ENCODE results near the gene SH3RF2.

The SH3RF2 gene

DNA sequence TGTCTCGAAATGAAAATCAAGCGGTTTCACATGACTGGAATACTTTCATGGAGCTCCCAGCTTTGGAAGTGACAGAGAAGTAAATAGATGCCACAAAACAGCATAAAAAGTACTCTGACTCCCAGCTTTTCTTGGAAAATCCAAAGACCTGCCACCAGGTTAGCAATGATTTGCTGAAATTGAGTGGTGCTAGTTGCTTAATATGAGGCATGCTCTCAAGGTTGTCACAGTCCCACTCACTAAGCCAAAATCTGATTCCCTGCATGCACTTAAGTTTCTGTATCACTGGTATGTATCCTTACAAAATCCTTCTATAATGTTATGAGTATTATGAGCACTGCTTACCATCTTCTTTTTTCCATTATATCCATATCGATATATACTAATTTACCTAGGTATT, 13.0 kb upstream of the SH3RF2 start:
- DNase-seq, result no peak

DNA sequence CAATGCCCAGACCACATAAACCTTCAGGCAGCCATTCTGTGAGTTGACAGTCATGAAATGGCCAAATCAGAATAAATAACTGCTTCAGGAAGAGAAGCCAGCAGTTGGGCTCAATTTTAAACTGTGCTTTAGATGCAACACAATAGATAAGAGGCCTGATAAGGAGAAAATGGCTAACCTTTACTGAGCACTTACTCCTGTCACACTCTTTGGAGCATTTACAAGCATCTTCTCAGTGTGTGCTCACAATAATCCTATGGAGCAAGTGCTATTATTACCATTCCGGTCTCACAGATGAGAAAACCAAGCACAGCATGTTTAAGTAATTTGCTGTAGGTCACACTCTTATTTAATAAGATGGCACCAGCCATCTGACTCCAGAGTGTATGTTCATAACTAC, 11.5 kb upstream of the SH3RF2 start:
- DNase-seq, result no peak

DNA sequence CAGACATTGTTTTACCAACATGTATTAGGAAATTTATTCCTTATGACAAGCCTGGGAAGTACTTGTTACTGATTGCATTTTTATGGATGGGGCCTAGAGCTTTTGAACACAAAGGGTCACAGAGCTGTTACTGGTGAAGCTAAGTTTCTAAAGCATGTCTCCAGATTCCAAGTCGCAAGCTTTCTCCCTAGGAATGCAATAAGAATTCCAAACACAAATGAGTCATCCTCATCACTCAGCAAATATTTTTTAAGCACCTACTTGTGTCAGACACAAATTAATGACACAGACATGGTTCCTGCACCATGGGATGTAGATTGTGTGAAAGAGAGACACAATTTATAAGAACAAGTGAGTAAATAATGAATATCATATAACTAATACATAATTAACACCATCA, 11.0 kb upstream of the SH3RF2 start:
- DNase-seq, result no peak

DNA sequence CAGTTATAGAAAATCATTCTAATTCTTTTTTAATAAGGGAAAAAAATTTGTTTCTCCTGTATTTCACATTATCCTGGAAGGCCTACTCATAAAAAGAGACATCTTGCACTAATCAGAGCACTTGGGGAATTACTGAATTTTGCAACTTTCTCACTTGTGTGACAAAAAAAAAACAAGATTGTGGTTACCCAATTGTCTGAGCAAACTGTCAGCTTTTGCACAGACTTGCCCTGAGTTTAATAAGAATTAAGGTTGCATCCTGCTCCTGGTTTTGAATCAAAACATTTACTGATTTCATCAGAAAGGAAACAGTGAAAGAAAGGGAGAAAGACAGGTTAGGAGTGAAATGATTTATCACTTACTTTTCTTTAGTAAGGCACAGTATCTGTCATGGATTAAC, 10.6 kb upstream of the SH3RF2 start:
- DNase-seq, result peak; percentile 28 to 63 (median 61)

DNA sequence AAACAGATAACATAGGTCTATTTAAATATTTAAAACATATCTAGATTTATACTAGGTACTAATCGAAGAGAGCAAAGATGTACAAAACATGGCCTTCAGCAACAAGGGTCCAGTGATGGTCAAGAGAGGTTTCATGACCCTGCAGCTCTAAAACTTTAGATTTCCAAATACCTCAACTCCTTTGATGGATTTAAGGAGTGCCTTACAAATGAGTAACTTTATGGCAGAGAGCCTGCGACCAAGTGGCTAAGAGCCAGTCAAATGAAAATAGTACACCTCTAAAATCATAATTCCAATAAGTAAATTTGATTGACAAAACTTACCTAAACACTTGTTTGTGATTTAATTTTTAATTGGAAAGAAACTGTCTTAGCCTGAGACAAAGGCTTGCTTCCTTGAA, 4.7 kb upstream of the SH3RF2 start:
- no peak for DNase-seq

DNA sequence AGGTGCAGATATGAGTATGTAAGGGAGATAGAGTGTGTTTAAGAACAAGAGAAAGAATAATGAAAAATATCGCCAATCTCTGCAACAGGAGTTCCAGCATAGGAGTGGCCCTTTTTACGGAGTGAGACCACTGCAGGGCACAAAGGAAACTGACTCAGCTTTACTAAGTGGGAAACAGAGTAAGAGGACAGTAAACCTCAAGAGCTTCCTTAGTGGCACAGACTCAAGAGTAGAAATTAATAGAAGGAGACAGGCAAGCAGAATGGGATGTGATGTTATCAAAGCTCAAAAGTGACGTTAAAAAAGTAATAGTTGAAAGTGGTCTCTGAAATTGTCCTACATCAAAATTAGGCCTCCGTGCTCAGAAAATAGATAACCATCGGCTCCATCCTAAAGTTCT, 2.1 kb upstream of the SH3RF2 start:
- DNase-seq, result no peak

DNA sequence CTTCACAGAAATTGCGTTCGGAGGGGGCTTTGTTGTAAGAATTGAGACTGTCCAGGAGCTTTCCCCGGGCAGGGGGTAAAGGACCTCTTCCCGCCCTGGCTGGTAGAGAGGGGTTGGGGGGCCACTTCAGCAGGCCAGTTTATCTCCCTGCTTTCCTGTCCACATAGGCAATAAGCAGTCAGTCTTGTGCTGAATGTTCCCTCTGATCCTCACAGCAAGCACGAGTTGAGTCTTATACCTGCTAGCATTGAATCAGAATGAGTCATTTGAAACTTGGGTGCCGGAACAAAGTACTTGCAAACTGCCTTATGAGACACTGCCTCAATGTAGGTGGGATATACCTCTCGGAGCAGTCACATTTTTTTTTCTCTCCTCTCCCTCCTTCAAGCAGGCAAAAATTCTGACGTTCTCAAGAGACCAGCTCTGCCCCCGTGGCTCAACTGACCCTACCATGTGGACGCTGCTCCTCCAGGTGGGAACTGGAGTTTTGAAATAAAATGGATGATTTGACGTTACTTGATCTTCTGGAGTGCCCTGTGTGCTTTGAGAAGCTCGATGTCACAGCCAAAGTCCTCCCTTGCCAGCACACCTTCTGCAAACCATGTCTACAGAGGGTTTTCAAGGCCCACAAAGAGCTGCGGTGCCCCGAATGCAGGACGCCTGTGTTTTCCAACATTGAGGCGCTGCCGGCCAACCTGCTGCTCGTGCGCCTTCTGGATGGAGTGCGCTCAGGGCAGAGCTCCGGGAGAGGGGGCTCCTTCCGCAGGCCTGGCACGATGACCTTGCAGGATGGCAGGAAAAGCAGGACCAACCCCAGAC, 1.3 kb downstream of the SH3RF2 start:
- DNase-seq, result no peak

DNA sequence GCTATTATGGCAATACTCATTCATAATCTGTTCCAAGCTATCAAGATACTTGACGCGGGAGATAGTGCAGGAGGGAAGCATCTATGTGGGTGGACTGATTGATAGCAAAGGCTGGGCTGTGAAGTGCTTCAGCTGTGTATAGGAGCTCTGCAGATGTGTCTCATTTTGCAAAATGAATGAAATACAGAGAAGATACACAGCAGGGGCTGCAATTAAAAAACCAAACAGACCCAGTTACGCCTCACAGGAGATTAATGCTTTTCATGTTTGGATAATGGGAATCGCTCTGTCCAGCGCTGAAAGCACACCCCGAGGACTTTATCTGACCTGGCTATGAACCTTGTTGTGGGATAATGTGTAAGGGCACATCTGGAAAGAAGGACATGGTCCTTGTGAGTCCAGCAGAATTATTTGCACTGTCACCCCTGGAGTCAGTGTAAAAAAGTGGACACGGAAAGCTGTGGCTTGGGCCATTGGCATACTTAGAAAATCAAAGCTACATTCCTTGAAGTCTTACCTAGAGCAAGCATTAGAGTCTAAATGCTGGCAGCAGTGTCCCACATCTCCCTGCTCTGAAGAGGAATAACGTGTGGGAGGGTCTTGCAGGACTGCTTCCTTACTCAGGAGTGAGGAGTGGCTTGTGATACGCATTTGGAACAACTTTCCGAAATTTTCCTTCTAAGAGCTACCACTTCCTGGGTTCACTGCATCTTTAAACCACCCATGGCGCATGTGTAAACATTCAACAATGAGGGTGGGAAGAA, 2.6 kb downstream of the SH3RF2 start:
- DNase-seq, result no peak

DNA sequence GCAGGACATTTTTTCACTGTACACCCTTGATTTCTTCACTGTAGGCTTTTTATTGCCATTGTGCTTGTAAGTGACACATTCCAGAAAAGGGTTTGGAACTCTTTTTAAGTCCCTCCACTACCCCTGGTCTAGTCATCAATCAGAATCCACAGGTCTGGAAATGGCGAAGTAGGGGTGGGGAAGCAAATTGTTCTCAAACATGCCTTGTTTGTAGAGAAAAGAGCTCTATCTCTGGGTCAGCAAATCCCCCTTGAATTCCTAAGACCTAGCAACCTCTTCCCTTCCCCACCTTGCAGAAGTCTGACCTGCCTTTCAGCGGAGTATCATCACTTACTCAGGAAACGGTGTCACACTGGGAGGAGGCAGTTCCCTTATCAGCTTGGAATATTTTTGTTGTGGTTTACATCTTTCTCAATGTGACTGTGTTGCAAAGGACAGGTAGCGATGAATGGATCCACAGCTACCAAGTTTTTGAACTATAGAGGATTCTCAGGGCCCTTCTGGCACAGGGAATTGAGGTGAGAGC, 3.2 kb downstream of the SH3RF2 start:
- DNase-seq, result no peak

DNA sequence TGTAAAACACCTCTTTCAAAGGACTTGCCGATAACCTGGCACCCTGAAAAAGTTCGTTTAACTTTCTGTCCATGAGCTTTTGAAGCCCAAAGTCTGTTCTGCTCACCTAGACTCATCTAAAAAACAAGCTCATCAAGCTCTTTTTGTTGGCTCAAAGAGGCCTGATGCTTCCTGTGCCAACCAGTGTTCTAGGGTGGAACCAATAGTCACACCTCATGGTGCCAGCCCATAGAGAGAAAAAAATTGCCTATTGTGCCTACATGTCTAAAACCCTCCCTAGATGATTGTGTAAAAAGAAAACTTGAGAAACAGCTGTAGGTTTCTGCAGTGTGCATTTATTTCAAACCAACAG, 4.7 kb downstream of the SH3RF2 start:
- DNase-seq, result no peak

DNA sequence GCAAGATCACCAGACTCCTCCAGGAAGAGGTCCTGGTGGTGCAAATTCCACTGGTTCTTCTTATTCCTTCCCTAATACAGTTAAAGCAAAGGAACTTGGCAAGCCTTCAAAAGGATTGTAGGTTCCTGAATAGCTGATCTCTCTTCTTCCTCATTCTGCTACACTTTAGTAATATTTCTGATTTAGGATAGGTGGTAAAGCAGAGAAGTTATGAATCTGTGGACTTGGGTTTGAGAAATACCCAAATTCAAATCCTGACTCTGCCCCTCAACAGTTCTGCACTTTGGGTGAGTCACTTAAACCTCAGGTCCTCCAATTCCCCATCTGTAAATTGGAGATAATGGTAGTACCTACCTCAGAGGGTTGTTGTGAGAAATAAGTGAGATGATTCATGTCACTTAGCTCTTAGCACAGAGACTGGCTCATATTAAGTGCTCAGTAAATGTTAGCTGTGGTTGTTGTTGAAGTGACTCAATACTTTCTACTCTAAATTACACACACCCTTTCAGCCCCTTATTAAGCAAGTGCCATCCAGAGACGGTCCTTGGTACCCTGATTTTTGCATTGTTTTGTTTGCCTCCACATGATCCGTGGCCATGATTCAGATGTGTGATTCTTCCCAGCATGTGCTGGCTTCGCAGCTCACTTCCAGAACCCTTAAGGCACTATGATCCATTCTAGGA, 5.2 kb downstream of the SH3RF2 start:
- DNase-seq, result peak; percentile 22 to 41 (median 29)

DNA sequence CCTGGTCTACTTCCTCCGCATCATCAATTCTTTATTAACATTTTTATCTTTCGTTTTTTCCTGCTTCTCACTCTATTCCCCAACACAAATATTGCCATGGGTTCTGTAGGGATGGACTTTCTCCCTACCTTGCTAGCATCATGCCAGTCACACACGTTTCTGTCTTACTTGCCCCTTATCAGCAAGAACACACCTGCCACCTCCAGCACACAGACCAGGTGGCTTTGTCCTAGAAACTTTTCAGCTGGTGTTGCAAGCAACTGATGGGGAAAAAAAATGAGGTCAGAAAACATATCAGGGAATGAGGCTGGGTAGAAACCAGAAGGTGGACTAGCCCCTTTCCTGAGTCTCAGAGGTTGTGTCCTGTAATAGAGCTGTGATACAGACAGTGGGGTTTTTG, 5.8 kb downstream of the SH3RF2 start:
- DNase-seq, result no peak

DNA sequence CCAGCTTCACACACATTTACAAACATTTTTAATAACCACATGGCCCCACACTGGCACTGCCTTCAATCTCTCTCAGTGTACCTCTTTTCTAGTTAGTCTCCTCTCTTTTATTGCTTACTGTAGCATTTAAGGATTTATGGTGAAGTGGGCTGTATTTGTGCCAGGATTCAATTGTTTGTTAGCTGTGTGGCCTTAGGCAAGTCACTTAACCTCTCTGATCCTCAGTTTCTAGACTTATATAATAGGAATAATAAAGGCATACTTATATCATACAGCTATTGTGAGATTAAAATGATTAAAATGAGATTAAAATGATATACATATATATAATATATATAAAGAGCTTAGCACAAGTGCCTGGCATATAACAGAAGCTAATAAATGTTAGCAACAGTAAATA, 6.4 kb downstream of the SH3RF2 start:
- no peak for DNase-seq

DNA sequence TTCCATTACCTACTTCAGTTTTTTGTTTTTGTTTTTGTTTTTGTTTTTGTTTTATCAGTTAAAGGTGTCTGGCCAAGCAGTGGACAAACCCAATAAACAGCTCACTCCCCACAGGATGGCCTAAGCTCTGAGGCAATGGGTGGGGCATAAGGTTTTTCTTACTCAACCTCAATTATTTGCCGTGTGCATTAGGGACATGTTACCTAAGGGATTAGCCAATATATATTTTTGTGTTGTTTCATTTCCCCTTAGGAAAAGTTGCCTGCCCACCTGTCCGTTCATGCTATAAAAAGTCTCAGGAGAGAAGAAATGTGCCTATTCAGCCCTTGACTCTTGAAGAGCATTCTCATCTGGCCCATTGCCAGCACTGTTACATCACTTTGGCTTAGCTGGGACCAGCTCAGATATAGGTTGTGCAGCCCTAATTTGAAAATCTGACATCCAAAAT, 7.3 kb downstream of the SH3RF2 start:
- peak; percentile 36 to 43 (median 37) for DNase-seq

DNA sequence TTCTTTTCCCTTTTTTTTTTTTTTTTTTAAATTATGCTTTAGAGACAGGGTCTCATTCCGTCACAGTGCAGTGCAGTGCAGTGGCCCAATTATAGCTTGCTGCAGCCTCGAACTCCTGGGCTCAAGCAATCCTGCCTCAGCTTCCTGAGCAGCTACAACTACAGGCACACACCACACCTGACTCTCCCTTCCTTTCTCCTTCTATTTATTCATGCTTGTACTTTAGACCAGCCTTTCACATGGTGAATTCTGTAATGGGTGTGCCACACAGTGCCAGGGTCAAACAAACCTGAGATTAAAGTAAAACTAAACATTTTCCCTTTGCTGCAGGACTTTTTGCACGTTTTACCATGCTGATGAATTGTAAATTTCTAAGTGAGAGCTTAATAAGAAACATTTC, 8.0 kb downstream of the SH3RF2 start:
- DNase-seq, result no peak

DNA sequence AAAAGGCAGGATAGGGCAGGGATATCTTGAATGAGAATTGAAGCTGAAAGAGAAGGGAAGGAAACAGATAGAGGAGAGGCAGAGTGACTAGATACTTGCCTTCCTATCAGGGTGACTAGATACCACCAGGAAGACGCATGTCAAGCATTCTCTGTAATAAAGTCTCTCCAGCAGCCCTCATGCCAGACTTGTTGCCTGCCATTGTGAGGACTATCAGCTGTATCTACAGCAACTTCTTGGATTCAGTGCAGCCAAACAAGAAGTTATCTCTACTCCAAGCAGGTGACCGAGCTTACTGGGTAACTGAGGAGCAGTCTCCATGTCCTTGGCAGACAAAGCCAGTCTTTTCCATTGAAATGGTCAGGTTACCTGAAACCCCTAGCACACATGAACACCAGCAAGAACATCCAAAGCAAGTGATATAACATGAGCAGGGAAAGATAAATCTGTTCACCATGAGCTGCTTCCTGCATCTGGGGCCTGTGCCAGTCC, 9.3 kb downstream of the SH3RF2 start:
- no peak for DNase-seq

DNA sequence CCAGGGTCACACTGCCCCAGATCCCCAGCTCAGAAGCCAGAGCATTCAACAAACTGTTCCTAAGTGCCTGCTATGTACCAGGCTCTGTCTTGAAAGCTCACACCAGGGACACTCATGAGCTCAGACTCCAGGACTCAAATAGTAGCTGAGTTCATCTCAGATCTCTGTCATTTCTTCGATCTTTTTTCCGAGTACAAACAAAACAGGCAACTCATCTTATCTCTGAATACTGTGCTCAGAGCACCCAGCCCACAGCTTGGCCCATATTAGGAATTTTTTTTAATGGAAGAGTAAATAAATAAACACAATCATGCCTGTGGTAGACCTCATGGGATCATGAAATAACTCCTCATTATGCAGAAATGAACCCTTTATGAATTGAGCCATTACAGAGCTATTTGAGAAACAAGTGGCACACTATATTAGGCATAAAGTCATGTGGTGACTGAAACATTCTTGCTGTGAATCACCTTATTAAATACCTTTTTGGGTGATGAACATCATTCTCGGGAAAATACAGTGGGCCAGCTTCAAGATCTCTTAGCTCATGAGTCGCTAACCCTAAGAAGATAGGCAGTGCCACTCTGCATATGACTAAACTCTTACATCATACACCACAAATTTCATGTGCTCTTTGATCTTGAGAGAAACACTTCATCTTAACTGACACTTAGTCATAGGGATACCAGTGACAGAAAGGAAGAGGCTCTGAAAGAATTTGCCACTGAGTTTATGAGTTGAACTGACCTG, 9.9 kb downstream of the SH3RF2 start:
- DNase-seq, result peak; percentile 56 to 82 (median 81)

DNA sequence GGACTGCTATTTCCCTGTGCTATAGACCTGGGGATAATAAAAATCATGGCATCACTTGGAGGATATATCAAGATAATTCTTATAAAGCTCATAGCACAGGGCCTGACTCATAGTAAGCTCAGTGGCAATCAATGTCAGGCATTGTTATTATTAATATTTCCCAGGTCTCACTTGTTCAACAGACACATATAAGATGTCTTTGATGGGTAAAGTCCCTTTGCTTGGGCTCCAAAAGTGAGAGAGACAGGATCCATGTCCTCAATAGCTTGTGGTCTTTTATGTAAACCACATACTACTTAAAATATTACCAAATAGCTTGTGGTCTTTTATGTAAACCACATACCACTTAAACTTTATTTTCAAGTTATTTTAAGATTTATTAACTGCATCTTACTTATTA, 11.2 kb downstream of the SH3RF2 start:
- no peak for DNase-seq

DNA sequence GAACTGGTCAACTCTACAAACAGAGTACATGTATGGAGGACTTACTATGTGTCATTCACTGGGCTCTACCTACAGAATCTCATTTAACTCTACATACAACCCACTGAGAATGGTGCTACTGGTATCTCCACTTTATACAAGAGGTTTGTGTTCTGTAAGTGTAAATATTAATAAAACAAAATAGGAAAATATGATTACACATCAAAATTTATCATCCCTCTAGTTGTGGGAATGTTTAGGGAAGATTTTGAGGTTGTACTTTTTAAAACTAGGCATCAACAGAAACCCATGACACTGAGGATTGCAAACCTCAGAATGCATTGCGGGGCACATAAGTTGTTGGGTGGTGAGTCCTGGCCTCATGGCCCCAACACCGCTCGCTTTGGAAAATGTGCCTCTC, 11.7 kb downstream of the SH3RF2 start:
- DNase-seq, result no peak

DNA sequence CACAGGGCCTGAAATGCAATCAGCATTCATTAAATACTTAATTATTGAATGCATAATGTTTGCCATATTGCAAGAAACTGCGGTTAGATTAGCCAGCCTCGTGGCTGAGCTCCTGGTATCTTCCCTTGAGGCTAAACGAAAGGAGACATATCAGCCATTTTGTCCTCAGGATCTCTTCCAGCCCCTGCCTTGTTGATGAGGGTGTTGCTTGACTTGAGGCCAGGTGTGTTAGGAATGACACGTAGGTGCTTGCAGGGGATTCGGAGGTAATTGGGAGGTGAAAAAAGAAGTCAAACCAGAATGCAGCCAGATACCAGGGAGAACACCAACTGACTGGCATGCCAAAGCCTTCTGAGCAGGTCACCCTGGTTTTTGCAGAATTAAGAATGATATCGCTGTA, 12.5 kb downstream of the SH3RF2 start:
- no peak for DNase-seq

DNA sequence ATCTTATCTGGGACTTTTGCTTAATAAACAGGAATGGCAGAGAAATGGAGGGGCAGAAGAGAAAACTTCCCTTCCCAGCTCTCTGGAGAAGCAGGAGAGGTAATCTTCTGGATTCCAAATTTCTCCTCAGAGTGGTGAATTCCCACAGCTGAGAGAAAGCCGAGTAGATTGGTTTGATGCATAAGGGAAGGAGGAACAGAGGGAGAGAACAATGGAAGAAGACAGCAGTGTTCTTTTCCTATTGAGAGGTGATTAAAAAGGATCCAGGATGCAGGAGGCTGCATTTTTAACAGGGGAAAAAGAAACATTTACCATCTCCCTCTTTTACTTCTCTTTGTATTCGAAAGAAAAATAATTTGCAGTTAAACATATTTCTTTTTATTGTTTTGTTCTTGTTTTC, 13.1 kb downstream of the SH3RF2 start:
- no peak for DNase-seq

DNA sequence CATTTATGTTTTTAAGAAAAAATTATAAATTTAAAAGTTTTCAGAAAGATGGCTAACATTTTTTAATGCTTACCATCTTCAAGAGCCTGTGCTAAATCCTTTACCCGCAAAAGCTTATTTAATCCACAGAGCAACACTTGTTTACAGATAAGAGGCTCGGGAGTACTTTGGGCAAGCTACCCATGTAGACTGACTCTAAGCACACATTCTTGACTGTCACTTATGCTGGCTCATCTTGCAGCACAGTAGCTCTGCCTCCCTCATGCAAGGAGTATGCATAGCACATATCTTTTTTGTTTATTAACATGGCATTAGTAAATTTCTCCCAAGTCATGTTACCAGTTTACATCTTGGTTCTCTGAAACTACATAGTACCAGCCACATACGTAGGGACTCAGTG, 14.7 kb downstream of the SH3RF2 start:
- DNase-seq, result no peak

DNA sequence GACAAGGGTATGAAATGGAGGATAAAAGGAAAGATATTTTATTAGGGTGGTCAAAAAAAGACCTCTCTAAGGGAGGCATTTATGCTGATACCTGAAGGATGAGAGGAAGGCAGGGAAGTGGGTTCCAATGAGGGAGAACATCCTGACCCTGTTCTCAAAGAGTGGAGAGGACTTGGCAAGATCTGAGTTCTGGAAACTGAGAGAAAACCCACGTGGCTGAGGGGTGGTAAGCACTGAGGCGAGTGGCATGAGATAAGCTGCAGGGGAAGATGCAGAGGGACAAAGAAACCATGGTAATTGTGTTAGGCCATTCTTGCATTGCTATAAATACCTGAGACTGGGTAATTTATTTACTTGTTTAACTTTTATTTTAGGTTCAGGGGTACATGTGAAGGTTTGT, 16.8 kb downstream of the SH3RF2 start:
- DNase-seq, result no peak
